ENCODE measurements around the gene C4B. TPM values are rescaled to one million over a fixed set of nuclear protein-coding genes. Genes with fewer than 3 reads are reported as not detected.
"Not testable (repeated sequence)": the region's sequence is repeated elsewhere in the genome, so short reads cannot be mapped to it uniquely, and the experiment has no call there.

Gene C4B
- total RNA-seq, 2 donors from 2014 or later, result 150 to 241 TPM

- Histone ChIP-seq H3K4me1 (peaks cover 0 to 6% of the 10 kb centered on the region in 2 donors), H3K4me3 (no peak overlapping the region), H3K27me3 (no peaks in the 10 kb centered on the region), H3K9me3 (no peaks in the 10 kb centered on the region), H3K27ac (peak overlapping the region; percentile 35 to 51), H3K36me3 (peaks cover 43% of the 10 kb centered on the region)
- no peak for DNase-seq (ENCODE audit: low spot score)
- no peak for TF ChIP-seq CTCF (IDR thresholded peaks at IDR 0.05)
These were observed 43.4 kb downstream of the C4B start for GRCh38 chr6:32057966-32058365.

GRCh38 chr6:32058511-32058963 is 43.9 kb downstream of the C4B start:
- peak overlapping the region; percentile 35 to 51 for H3K27ac ChIP-seq
- H3K4me1 ChIP-seq, result peaks cover 0 to 6% of the 10 kb centered on the region in 2 donors
- H3K27me3 ChIP-seq, result no peaks in the 10 kb centered on the region
- TF ChIP-seq CTCF (IDR thresholded peaks at IDR 0.05), result no peak
- H3K36me3 ChIP-seq, result peaks cover 43% of the 10 kb centered on the region
- H3K4me3 ChIP-seq, result no peak overlapping the region
- no peak for DNase-seq (ENCODE audit: low spot score)
- no peaks in the 10 kb centered on the region for H3K9me3 ChIP-seq

GRCh38 chr6:32060966-32061655 is 46.5 kb downstream of the C4B start:
- no peaks in the 10 kb centered on the region for H3K27me3 ChIP-seq
- no peak for TF ChIP-seq CTCF (IDR thresholded peaks at IDR 0.05)
- no peak overlapping the region for H3K27ac ChIP-seq
- peaks cover 0 to 6% of the 10 kb centered on the region in 2 donors for H3K4me1 ChIP-seq
- H3K9me3 ChIP-seq, result no peaks in the 10 kb centered on the region
- H3K4me3 ChIP-seq, result no peak overlapping the region
- DNase-seq (ENCODE audit: low spot score), result no peak
- peaks cover 38% of the 10 kb centered on the region for H3K36me3 ChIP-seq

GRCh38 chr6:32064706-32065105 is 50.1 kb downstream of the C4B start:
- peaks cover 28% of the 10 kb centered on the region for H3K36me3 ChIP-seq
- no peaks in the 10 kb centered on the region for H3K9me3 ChIP-seq
- TF ChIP-seq CTCF (IDR thresholded peaks at IDR 0.05), result no peak
- H3K4me1 ChIP-seq, result no peaks in the 10 kb centered on the region
- no peak overlapping the region for H3K27ac ChIP-seq
- no peak for DNase-seq (ENCODE audit: low spot score)
- H3K27me3 ChIP-seq, result no peaks in the 10 kb centered on the region
- H3K4me3 ChIP-seq, result no peak overlapping the region

- H3K27ac ChIP-seq; H3K9me3 ChIP-seq; DNase-seq (ENCODE audit: low spot score); H3K27me3 ChIP-seq; H3K4me3 ChIP-seq: not testable (repeated sequence)
- Histone ChIP-seq H3K36me3 (peaks cover 27% of the 10 kb centered on the region), H3K4me1 (peaks cover 0 to 13% of the 10 kb centered on the region in 2 donors)
These were observed 52.9 kb downstream of the C4B start for GRCh38 chr6:32067521-32067920.

- Histone ChIP-seq H3K36me3 (peaks cover 25% of the 10 kb centered on the region), H3K4me1 (peaks cover 0 to 13% of the 10 kb centered on the region in 2 donors)
- H3K27ac ChIP-seq; DNase-seq (ENCODE audit: low spot score); H3K9me3 ChIP-seq; H3K27me3 ChIP-seq; H3K4me3 ChIP-seq: not testable (repeated sequence)
These were observed 53.7 kb downstream of the C4B start for GRCh38 chr6:32068315-32068714.

- H3K27ac ChIP-seq, result no peak overlapping the region
- H3K36me3 ChIP-seq, result peaks cover 29% of the 10 kb centered on the region
- no peak for TF ChIP-seq CTCF (IDR thresholded peaks at IDR 0.05)
- H3K4me1 ChIP-seq, result peaks cover 0 to 13% of the 10 kb centered on the region in 2 donors
- DNase-seq (ENCODE audit: low spot score), result no peak
- H3K9me3 ChIP-seq, result no peaks in the 10 kb centered on the region
- H3K4me3 ChIP-seq, result no peak overlapping the region
- no peaks in the 10 kb centered on the region for H3K27me3 ChIP-seq
These were observed 54.3 kb downstream of the C4B start for GRCh38 chr6:32068867-32069266.

All from right atrium auricular region (tissue), 2 donors.